Stimulated activated CD4-positive, alpha-beta T cell treated with anti-CD3 and anti-CD28 coated beads, Interleukin-15, amount 100 ng/mL, for 24 hours (primary cell): ENCODE data around the gene IQCH.

Experiments
- DNase-seq: peaks from one replicate; pipeline ENCODE4 v3.0.0-alpha.2; 2020

Gene IQCH

DNA sequence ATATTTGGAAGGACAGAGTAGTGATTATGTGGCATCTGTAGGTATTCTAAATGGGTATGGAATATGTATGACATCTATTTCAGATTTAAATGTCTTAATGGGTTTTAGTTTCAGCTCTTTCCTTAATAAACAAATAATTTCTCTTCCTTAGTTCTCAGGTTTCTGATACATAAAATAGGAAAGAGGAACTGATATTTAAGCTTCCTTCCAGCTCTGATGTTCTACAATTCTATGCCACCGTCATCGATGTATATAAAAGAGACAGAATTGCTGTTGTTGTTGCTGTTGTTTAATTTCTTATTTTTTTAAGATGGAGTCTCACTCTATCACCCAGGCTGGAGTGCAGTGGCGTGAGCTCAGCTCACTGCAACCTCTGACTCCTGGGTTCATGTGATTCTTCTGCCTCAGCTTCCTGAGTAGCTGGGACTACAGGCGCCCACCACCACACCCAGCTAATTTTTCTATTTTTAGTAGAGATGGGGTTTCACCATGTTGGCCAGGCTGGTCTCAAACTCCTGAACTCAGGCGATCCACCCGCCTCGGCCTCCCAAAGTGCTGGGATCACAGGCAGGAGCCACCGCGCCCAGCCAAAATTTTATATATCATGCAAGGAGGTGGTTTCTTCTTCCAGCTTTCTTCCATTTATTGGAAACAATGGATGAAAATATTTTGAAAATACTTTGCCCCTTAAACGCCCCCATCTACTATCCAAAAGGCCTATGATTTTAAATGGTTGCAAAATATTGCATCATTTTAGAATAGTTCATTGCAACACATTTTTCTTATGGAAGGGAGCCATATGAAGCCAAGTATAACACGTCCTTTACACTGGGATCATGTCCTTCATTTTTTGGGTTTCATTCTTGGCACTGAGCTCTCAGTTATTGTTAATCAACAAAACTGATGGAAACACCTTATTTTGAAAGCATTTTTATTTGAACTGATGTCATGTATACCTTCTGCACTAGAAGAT is 252.5 kb downstream of the IQCH start:
- DNase-seq, result no peak

DNA sequence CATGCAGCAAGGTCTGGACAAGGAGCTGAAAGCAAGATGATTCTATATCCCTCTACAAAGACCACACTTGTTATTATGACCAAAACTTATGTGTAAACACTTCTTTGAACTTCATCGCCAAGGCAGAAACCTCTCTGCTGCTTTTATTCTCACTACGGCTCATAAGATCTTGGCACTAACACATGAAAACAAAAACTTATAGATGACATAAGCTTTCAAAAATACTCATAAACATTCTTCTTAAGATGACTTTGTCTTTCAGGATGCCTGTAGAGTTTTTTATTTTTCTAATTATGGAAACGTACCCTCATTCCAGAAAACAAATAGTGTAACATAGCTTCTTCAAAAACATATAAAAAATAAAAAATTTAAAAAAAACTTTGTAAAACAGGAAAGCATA is 253.8 kb downstream of the IQCH start:
- DNase-seq, result no peak

DNA sequence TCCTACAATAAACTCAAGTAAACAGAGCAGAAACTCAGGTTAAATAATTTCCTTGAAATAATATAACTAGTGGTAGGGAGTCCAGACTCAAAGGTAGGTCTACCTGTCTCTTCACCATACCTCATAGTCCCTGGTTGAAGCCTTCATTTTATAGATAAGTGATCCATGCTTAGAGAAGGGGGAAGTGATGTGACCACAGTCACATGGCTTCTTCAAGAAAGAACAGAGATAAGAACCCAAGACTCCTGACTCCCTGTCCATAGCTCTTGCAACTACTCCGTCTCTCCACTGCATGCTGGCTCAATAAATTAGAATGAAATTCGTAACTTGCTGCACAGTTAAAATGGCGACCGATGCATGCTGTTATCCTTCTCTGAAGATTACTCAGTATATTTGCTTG is 255.3 kb downstream of the IQCH start:
- DNase-seq, result no peak

DNA sequence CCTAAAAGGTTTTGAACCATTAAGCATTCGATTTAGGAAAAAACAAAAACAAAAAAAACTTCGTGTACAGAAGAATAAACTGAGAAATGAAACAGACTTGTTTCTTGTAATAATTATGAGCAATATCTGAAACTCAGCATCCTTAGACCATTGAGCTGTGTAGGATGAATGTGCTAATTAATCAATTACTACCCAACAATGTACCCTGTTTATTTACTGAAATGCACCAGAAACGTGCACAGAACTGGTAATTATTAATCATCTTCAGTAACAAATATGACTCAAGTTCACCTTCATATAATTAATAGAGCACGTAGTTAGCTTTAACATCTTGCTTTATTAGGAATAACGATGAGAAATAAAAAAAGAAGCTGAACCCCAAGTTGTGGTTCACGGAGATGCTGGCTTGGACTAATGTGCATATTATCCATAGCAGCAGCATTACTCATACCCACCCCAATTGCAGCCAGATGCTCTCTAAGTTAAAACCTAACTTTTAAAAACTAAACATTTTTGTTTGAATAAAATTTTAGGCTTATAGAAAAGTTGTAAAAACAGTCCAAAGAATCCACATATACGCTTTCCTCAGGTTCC is 256.1 kb downstream of the IQCH start:
- no peak for DNase-seq

DNA sequence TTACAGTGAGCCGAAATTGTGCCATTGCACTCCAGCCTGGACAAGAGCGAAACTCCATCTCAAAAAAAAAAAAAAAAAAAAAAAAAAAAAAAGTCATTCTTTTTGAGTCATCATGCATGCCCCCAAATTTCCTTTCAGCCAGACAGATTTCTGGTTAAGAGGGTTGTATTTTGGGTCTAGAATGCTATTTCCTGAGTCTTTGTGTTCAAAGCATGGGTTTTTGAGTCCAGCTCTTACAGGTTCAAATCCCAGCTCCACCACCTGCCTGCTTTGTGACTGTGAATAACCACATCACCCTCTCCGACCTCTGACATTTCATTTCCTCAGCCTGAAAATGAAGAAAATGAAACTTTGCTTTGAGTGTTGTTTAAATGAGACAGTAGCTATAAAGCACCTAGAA is 257.0 kb downstream of the IQCH start:
- no peak for DNase-seq

DNA sequence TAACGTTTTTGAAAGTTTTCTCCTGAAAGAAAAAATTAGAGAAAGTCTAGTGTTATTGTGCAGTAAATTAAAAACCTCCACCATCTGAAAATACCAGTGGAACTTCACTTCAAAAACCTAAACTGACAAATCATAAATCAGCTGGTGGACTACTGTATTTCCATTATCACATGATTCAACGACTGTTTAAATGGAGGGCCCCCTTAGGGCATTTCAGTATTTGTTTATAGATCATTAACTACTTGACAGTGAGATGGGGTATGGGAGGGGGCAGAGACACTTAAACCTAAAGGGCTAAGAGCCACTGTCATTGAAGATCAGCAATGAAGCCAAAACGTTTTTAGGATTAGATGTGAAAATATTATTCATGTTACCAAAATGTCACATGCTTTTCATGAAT is 257.6 kb downstream of the IQCH start:
- no peak for DNase-seq

DNA sequence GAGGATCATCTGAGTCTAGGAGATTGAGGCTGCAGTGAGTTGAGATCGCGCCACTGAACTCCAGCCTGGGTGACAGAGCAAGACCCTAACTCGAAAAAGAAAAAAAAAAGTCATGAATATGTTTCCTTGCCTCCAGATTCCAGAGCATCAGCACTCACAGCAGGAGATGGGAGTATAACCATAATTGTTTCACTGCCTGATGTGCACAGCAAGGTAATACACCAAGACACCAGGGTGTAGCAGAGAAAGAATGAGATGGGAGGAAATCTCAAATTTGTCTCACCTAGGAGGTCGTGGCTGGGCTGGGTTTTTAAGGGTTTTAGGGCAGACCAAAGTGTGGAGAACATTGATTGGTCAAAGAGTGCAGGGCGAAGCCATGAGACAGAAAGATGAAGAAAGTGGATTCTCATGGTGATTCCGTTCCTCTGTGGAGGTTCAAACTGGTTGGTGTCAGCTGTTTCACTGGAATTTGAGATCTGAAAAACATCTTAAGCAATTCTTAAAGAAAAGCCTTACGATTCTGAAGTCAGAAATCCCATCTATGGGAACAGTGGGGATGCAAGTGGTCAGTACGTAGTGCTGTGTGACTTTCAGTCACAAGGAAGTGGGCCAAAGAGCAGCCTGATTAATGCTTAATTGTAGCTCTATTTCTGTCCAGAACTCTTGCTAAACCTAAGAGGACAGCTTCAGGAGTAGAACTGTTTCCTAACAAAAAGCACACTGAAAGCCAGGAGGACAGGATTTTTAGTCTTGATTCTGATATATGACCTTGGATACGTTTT is 258.5 kb downstream of the IQCH start:
- DNase-seq, result no peak

DNA sequence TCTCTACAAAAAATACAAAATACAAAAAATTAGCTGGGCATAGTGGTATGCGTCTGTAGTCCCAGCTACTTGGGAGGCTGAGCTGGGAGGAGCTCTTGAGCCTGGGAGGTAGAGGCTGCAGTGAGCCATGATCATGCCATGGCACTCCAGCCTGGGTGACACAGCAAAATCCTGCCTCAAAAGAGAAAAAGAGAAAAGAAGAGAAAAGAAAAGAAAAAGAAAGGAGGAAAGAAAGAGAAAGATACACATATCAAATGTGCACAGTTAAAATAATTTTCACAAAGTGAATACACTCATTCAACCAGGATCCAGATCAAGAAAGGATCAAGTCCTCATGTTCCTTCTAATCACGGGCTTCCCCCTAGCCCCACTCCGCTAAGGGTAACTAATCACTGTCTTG is 260.5 kb downstream of the IQCH start:
- DNase-seq, result no peak

DNA sequence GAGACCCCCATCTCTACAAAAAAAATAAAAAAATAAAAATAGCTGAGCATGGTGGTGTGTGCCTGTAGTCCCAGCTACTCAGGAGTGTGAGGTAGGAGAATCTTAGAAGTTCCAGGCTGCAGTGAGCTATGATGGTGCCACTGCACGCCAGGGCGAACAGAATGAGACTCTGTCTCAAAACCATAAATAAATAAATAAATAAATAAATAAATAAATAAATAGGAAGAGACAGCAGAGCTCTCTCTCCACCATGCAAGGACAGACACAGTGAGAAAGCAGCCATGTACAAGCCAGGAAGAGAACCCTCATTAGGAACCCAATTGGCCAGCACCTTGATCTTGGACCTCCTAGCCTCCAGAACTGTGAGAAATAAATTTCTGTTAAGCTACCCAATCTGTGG is 261.0 kb downstream of the IQCH start:
- no peak for DNase-seq

DNA sequence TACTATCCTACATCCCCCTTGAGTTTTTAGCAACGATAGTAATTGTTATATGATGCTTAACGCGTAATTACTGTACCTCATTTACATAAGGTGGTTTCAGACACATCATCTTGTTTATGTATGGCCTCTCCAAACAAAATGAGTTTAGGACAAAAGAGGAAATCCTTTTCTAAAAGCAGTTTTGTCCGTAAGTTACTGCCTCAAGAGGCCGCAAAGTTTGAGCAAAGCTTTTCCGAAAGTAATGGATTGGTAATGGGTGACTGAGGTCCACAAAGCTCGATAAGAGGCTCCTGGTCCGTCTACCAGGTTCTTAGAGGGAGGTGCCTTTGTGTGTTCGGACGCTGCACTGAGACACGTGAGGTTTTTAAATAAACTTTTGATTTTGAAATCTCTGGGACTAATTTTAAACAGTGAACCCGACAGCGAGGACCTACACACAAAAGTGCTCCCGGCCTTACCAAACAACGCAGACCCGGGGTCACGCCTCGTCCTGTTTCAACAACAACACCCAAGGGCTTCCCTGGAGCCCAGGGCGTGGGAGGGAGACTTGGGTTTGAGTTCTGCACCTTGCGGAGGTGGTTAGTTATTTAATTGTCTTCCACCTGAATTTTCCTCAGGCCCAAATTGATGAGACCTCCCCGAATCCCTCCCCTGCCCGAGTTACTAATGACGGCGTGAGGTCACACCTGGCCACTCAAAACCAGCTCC is 265.9 kb downstream of the IQCH start:
- no peak for DNase-seq

DNA sequence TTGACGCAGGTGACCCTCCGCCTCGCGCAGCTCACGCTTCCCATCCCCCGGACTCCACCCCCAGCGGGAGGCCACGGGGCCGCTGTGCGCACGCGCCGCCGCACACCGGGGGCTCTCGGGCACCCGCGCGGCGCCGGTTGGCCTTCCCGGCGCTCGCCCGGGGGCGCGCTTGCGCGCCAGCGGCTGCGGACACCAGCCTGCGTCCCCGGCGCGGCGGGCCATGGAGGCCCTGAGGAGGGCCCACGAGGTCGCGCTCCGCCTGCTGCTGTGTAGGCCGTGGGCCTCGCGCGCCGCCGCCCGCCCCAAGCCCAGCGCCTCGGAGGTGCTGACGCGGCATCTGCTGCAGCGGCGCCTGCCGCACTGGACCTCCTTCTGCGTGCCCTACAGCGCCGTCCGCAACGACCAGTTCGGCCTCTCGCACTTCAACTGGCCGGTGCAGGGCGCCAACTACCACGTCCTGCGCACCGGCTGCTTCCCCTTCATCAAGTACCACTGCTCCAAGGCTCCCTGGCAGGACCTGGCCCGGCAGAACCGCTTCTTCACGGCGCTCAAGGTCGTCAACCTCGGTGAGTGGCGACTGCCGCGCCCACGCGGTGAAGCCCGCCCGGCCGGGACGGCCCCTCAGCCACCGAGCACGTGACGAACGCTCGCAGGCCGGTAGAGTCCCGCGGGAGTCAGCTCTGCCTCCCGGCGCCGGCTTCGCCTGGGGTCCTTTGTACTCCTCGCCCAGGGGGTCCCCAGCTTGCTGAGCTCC is 266.6 kb downstream of the IQCH start, which contains the start of gene C15orf61:
C15orf61 (plus strand) TSS at position 103 of the 754 bp plus-strand sequence; CDS start at position 221, 118 bp downstream.
- peak; percentile 89 for DNase-seq

DNA sequence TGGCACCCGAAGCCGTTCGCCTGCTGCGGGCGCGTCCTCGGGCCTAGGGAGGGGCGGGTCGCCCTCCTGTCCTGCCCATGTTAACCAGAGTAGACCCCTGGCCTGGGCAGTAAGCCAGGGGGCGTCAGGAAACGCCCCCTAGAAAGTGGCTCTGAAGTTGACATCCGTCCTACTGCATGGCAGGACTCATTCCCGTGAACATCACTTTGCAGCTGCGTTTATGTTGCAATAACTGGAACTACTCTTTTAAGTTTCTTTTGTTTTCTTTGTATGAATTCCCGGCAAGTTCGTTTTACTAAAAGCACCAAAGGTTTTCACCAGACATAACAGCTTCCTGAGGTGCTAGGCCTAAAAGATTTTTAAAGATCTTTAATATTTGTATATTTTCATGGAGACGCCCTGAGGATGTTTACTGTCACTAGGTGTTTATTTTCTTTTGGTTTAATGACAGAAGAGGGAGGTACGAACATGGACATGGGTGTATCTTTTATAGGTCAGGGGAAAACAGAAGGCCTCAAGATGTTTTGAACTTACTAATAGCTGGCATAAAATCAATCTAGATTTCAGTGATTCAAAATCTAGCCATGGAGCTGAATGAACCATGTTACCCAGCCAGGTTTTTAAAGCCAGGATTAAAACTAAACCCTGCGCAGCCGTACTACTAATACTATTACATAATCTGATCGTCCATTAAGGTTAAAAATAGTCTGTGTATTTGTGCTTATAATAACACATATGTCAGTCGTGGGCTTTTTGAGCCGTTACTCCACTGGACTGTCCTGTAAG is 267.4 kb downstream of the IQCH start:
- no peak for DNase-seq

DNA sequence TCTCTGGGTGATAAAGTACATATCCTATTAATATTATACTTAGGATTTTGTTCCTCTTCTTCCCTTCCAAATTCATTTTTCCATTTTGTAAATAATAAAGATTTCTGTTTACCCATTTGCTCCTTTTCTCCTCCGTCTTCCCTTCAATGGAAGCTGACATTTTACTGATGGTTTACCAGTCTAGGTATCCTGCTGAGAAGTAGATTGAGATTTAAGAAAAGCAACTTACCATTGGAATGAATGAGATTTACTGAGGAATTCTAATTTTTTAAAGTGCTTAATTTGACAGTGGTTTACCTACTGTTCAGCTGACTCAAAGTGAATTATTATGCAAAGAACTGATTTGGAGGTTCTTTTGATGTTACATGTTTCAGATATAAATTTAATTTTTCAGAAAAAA is 268.7 kb downstream of the IQCH start:
- DNase-seq, result no peak

DNA sequence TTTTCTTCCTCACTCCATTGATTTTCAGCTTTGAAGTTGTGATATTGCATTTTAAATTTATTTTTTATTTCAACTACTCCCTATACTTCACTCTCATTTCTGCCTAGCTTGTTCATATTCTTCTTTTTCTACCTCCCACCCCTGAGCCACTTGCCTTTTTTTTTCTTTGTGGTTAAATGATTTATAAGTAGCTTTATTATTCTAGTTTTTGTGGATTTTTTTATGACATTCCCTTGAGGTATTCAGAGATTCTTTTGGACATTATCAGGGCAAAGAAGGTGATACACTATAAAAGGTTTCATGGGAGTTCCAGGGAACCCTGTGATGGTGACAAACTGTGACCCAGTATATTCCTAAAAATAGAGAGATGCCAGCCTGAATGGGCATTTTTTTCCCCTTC is 269.6 kb downstream of the IQCH start:
- DNase-seq, result no peak

DNA sequence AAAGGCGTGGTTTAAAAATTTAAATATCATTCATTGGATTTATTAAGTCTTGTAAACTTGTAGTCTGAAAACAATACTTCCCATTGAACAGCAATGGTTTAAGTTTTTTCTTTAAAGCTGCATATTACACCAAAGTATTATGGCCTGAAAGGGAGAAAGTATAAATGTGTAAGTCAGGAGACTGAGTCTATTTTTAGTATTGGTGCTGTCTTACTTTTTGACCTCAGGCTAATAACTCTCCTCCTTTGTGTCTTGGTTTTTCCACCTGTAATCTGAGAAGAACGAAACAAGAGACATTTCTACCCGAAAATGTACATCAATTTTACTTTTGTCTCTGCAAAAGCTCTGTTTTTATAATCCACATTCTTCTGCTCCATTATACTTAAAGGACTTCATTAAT is 273.9 kb downstream of the IQCH start:
- no peak for DNase-seq

DNA sequence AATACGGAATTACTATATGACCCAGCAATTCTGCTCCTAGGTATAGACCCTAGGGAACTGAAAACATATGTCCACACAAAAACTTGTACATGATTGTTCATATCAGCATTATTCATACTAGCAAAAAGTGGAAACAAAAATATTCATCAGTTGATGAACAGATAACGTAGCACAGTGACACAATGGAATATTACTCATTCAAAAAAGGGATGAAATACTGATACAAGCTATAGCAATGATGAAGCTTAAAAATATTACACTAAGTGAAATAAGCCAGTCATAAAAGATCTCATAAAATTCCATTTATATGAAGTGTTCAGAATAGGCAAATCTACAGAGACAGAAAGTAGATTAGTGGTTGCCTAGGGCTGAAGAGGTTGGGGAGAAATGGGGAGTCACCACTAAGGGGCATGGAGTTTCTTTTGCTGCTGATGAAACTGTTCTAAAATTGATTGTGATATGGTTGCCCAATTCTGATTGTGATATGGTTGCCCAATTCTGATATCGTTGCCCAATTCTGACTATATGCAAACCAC is 276.9 kb downstream of the IQCH start:
- peak; percentile 10 for DNase-seq

DNA sequence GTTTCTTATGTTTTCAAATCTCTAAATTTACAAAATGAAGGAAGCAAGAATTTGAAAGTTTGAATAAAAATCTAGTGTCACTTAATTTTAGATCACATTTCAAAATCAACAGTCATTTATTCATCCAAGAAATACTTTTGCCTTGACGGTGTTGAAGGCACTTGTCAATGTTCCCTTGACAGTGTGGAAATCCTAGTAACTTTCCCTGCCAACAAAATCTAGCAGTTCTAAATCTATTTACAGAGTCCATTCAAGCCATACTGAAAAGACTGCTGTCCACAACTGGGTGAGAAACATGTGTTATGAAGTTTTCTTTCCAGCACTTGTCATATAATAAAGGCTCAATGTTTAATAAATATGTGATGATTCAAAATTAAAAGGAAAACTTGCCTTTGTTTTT is 279.3 kb downstream of the IQCH start:
- no peak for DNase-seq

DNA sequence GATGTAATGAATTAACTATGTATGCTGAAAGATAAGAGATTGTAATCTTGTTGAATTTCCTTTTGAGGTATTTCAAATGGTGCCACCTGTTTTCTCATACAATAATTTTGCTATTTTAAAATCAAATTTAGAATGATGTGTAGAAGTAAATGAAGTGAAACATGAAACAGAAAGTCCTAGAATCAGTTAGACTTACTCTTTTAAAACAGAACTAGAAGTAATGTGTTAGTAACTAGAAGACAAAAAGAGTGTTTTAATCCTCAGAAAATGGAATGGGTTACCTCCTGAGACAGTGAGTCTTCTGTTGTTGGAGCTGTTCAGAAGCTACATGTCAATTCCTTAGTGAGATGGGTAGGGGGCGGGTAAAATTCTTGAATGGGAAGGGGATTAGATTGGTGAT is 279.8 kb downstream of the IQCH start:
- no peak for DNase-seq

DNA sequence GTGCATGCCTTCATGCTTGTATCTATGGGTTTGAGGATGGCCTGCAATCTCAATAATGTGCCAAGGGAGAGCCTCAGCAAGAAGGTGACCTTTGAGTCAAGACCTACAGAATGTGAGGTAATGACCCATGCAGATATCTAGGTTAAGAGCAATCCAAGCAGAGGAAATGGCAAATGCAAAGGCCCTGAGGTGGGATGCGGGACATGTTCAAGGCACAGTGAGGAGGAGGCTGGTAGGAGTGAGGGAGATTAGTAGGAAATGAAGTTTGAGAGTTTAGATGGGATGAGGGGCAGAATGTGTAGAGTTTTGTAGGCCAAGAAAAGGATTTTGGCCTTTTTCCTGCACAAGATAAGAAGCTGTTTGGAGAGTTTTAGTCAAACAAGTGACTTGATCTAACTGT is 283.2 kb downstream of the IQCH start:
- no peak for DNase-seq

DNA sequence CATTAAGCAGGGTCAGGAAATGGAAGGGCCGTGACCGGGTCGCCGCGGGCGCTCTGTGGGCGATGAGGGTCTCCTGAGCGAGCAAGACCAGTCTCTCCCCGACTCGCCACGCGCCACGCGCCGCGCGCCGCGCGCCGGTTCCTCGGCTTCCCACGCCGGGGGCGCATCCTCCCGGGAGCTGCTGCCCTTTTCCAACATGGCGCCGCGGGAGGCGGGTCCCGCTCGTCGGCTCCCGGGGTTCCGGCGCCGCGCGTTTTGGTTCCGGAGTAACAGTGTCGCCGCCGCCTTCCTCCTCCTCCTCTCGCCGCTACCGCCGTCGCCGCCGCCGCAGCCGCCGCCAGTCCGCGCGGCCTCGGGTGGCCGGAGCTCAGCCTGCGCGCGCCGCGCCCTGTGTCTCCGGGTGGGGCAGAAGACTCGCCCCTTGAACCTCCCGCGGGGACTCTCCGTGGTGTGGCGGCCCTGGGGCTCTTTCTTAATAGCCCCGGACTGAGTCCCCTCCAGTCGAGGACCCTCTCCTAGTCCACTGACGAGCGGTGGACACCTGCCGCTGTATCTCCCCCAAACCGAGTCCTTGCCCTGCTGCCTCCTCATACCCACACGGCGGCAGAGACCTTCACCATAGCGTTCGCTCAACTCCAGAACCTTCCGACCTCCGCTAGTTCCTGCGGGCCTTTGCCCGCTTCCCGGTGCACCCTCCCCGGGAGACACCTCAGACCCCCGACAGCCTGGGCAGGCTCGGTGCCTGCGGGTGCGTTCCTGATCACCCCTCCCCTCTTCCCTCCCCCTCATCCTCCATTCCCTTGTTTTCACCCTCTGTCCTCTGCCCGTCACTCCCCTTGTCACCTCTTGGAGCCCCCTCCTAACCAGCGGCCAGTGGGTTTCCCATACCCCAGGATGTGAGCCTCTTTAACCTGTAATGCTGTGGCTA is 288.1 kb downstream of the IQCH start, which contains the start of gene MAP2K5:
MAP2K5 (plus strand) TSS at position 284 of the 928 bp plus-strand sequence; CDS start at position 917, 633 bp downstream.
- peak; percentile 91 for DNase-seq
